CD4-positive, alpha-beta T cell treated with Interleukin-17A for 1 hour (primary cell): ENCODE data around the gene STARD10.

Experiments used
- DNase-seq: peaks from one replicate; pipeline ENCODE4 v3.0.0-alpha.2; 2020

The STARD10 gene

GRCh38 chr11:72778535-72779494, 15.0 kb downstream of the STARD10 start:
- no peak for DNase-seq

DNA sequence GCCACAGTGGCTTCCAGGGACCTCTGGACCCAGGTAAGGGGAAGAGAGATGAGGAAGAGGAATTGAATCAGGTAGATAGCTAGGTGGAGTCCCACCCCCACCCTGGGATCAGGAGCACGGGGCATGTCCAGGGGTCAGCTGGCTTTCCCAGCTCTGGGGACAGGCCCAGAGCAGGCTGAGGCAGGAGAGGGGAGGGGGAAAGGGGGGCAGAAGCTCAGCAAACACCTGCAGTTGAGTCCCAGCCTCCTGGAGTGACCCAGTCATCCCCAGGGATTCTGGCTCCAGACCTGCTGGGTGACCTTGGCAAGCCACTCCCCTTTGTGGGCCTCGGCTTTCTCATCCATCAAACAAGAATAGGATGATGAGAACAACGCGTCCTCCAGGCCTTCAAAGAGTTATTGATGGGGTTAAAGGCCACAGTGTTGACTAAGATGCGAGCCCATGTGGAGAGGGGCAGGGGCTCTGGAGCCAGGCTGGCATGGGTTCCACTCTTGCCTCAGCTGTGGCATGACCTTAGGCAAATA, 16.0 kb downstream of the STARD10 start:
- no peak for DNase-seq

GRCh38 chr11:72776844-72777754, 16.7 kb downstream of the STARD10 start:
- no peak for DNase-seq

GRCh38 chr11:72776117-72776843, 17.6 kb downstream of the STARD10 start:
- no peak for DNase-seq

- no peak for DNase-seq
Observed at GRCh38 chr11:72775288-72776110, 18.3 kb downstream of the STARD10 start.

GRCh38 chr11:72774499-72774898, 19.3 kb downstream of the STARD10 start:
- no peak for DNase-seq

DNA sequence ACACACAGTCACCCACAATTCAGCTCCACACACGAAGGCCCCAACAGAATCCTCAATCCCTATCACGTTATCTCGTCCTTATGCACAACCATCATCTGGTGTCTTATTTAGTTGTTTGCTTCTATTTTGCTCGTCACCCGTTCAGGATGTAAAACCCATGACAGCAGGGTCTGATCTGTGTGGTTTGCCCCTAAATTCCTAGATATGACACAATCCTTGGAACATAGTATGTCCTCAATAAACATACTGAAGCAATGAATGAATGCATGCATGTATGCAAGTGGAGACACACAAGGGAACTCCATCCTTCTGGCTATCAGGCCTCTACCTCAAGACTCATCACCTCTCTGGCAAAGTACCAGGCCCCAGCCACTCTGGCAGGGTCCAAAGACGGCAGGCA, 20.2 kb downstream of the STARD10 start:
- no peak for DNase-seq

- no peak for DNase-seq
Observed at GRCh38 chr11:72773291-72773690, 20.6 kb downstream of the STARD10 start.

DNA sequence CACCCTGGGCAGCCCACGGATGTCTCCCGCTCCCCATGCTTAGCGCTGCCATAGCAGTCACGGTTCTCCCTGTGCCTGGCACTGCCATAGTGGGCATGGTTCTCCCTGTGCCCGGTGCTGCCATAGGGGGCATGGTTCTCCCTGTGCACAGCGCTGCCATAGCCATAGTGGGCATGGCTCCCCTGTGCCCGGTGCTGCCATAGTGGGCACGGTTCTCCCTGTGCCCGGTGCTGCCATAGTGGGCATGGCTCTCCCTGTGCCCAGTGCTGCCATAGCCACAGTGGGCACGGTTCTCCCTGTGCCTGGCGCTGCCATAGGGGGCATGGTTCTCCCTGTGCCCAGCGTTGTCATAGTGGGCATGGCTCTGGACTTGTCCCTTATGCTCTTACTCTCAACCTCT, 21.8 kb downstream of the STARD10 start:
- DNase-seq = no peak

DNA sequence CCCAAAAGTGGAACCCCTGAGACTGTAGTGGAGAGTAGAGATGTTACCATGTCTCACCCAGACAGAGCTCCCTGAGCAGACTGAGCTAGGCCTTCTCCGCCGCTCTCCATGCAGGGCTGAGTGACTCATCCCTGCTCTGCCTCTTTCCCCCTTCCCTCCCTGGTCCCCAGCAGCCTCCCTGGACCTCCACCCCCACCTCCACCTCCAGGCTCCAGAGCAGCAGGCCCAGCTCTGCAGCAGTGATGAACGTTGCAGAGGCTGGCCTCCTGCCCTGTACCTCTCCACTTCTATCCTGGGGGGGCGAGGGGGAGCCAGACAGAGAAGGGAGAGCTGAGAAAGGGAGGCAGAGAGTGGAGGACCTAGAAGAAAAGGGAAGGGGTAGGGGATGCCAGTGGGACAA, 22.3 kb downstream of the STARD10 start:
- DNase-seq = no peak

GRCh38 chr11:72770799-72771198, 23.0 kb downstream of the STARD10 start:
- no peak for DNase-seq

DNA sequence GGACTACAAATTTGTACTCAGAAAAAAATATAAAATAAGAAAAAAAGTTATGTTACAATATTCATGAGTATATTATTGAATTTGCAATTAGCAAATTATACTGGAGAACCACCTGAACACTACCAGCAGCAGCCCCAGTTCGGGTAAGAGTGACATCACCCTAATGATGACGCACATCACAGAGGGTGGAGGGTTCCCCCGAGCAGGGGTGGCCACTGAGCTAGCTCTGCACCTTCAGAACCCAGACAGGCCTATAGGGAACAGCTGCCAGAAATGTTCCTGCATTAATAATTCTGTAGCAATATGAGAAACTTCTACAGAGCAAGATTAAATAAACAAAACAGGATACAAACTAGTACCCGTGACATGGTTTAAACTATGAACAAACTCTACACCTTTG, 24.2 kb downstream of the STARD10 start:
- DNase-seq = no peak

DNA sequence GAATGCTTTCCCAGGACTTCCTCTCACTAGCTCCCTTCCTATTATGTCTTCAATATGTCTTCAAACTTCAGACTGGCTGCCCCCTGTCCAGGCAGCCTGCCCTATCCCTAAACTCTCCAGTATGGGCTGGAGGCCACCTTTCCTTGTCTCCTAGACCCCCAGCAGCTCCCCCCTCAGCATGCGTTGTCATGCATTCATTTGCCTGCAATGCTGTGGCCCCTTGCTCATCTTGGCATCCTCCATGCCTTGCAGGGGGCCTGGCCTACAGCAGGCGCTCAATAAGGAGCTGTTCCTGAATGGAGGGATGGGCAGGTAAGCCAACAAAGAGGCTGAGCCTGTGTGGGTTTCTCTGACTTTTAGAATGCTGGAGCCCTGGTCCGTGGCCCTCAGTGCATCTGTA, 25.3 kb downstream of the STARD10 start:
- DNase-seq = no peak

DNA sequence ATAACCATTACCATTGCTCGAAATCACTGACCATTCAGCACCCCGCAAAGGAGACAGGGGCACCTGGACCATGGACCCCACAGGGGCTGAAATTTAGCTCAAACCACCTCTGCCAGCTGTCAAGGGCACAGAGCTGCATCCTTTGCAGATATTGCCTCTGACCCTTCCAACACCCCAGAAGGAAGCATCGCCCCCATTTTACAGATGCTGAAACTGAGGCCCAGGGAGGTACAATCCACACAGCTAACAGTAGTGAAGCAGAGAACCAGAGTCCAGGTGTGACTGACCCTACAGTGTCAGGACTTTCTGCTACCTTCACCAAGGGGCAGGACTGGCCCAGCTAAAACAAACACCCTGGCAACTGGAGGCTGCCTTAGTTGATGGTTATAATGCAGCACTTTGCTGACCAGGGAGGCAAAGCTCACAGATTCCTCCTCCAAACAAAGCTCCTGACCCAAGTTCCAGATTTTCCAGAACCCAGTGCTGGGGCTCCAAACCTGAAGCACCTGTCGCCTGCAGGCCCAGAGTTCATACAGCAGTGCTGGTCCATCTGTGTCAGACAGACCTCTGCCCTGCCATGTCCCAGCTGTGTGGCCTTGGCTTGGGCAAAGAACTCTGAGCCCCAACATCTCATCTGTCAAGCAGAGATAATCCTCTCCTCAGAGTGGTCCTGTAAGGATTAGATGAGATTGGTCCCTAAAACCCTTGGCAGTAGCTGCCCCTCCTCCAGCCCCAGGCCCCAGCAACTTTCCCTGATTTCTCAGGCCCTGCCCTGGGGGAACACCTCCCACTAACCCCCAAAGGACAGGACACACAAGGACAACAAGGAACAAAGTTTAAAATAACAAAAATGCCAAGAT, 26.4 kb downstream of the STARD10 start:
- DNase-seq = no peak

GRCh38 chr11:72766152-72766902, 27.5 kb downstream of the STARD10 start:
- no peak for DNase-seq

DNA sequence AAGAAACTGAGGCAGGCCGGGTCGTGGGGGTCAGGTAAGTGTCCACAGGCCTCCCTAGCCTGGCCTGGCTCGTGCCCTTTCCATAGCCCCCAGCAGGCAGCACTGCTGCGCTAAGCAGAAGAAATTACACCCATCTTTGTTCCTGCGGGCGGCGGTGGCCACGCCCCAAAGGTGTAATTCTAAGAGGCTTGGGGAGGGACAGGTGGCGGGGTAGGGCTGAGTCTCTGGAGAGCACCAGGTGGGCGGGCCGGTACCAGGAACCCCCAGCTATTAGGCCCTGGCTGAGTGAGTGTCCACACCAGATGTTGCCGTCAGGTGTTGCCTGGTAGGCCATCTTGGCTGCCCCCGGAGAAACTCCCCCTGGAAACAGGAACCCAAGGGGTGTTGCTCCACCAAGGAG, 29.3 kb downstream of the STARD10 start:
- DNase-seq = no peak

DNA sequence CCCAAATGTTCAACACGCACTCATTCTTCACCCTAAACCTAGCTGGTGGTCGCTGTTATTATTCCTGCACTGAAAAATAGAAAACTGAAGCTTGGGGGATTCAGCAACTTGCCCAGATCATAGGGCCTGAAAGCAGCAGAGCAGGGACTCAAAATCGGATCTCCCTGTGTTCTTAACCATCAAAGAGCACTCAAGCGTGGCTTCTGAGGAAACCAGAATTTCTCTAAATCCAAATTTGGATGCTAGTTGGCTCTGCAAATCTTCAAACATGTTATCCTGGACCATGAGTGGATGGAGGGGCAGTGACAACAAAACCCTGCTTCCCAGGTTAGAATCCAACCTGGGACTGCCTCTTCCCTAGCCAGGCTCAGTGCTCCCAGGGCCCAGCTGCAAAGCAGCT, 30.0 kb downstream of the STARD10 start:
- DNase-seq = no peak

- DNase-seq = no peak
Observed at GRCh38 chr11:72762641-72763304, 31.1 kb downstream of the STARD10 start.
